Inferior parietal cortex (tissue), 1 donor: ENCODE data around the gene TSEN34.
"Not testable (repeated sequence)": the region's sequence is repeated elsewhere in the genome, so short reads cannot be mapped to it uniquely, and the experiment has no call there.

ENCODE experiments used
- DNase-seq: peaks from one replicate; pipeline ENCODE4 v3.0.0-alpha.2; 2016; ENCODE audit errors: extremely low spot score

The TSEN34 gene

DNA sequence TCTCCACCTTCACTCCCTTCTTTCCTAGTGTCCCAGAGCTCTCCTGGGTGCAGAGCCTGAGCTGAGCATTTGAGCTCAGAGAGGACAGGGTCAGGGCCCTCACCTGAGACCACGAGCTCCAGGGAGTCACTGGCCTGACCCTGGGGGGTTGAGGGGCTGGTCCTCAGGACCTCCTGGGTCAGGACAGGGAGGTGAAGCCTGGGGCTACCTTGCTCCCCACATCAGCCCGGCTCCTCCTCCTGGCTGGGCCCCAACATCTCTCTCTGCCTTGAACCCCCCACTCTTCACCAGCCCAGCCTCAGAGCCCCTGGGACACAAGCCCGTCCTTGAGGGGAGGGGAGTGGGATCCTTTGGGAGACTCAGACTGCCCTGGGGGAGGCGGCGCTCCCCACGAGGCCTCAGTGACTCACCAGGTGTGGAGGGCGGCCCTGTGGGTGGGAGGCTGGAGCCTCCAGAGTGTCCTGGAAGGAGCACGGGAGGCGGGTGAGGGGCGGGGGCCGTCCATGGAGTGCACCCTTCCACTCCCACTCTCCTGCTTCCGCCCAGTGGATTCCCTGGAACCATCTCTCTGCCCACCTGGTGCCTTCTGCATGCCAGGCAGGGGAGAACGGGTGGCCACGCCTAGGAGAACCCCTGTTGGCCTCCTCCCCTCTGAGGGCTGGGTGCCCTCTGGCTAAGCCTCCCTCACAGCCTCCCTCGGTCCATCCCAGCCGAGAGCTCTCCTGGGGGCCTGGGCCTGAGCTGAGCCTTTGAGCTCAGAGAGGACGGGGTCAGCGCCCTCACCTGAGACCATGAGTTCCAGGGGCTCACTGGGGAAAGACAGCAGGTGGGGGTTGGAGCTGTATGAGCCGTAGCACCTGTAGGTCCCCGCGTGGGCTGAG lies 48.6 kb downstream of the TSEN34 start:
- DNase-seq, result not testable (repeated sequence)

- DNase-seq, result not testable (repeated sequence)
Observed at GRCh38 chr19:54240372-54241336, 49.5 kb downstream of the TSEN34 start.

GRCh38 chr19:54242234-54242633 lies 51.1 kb downstream of the TSEN34 start:
- not testable (repeated sequence) for DNase-seq

DNA sequence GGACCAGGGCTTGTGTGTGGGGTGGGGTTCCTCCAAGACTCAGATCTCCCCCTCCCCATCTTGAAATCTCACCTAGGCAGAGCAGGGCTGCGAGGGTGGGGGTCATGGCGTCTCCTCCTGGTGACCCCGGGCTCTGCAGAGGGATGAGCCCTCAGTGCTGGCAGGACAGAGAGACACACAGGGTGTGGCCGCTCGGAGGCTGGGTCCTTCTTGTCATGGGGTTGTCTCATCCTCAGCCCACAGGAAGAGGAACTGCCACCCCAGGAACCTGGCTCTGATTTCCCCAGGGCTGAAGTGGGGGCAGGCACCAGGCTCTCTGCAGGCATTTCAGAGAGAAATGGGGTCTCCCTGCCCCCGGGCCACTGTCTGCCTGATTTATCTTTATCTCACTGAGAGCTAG lies 51.5 kb downstream of the TSEN34 start, which contains the start of gene LILRA6:
TSS of gene LILRA6 (minus strand) at position 145 of the 400 bp plus-strand sequence.
- not testable (repeated sequence) for DNase-seq

- not testable (repeated sequence) for DNase-seq
Observed at GRCh38 chr19:54243809-54244208, 52.7 kb downstream of the TSEN34 start.
